ENCODE measurements around the gene BTBD1.
"Not testable (repeated sequence)": the region's sequence is repeated elsewhere in the genome, so short reads cannot be mapped to it uniquely, and the experiment has no call there.

Gene BTBD1

GRCh38 chr15:83053151-83053550 is 13.9 kb downstream of the BTBD1 start:
- no peak for DNase-seq

- DNase-seq, result no peak
These were observed 20.4 kb downstream of the BTBD1 start for GRCh38 chr15:83046558-83047127.

- DNase-seq, result no peak
These were observed 22.9 kb downstream of the BTBD1 start for GRCh38 chr15:83044156-83044555.

DNA sequence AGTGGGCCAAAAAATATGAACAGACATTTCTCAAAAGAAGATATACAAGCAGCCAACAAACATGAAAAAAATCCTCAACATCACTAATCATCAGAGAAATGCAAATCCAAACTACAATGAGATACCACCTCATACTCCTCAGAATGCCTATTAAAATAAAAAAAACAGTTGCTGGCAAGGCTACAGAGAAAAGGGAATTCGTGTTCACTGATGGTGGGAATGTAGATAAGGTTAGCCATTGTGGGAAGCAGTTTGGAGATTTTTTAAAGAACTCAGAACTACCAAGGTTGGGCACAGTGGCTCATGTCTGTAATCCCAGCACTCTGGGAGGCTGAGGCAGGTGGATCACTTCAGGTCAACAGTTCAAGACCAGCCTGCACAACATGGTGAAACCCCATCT is 27.8 kb downstream of the BTBD1 start:
- DNase-seq, result no peak

DNA sequence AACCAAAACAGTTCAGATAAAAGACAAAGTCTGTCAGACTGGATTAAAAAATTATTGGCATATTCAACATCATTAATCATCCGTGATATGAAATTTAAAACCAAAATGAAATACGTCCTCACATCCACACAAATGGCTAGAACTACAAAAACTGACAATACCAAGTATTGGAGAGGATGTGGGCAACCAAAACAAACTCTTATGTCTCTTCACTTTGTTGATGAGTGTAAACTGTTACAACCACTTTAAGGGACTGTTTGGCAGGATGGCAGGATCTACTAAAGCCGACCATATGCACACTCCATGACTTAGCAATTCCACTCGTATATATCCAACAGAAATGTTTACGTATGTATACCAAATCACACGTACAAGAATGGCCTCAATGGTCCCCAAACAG is 30.8 kb downstream of the BTBD1 start:
- no peak for DNase-seq

DNA sequence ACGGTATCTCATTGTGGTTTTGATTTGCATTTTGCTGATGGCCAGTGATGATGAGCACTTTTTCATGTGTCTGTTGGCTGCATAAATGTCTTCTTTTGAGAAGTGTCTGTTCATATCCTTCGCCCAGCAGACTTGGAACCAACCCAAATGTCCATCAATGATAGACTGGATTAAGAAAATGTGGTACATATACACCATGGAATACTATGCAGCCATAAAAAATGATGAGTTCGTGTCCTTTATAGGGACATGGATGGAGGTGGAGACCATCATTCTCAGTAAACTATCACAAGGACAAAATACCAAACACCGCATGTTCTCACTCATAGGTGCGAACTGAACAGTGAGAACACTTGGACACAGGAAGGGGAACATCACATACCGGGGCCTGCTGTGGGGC is 35.8 kb downstream of the BTBD1 start:
- not testable (repeated sequence) for DNase-seq

DNA sequence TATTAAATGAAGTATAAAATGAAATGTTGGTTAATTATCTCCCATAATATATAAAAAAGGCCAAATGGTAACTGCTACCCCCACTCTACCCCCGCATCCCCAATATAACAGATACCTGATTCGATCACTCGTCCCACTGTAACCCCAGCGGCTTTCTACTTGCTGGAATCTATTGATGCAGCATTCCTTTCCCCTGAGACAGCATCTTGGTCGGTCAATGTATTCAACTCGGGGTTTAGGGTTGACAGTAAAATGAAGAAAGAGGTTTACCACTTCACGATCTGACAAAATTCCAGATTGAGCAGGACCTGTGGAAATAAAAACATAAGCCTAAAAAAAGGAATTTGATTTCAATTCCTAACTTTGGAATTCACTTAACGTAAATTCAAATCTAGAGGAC is 37.0 kb downstream of the BTBD1 start:
- DNase-seq, result peak; percentile 4

GRCh38 chr15:83018436-83018835 is 48.6 kb downstream of the BTBD1 start:
- DNase-seq, result no peak

- no peak for DNase-seq
These were observed 50.1 kb downstream of the BTBD1 start for GRCh38 chr15:83016906-83017305.

DNA sequence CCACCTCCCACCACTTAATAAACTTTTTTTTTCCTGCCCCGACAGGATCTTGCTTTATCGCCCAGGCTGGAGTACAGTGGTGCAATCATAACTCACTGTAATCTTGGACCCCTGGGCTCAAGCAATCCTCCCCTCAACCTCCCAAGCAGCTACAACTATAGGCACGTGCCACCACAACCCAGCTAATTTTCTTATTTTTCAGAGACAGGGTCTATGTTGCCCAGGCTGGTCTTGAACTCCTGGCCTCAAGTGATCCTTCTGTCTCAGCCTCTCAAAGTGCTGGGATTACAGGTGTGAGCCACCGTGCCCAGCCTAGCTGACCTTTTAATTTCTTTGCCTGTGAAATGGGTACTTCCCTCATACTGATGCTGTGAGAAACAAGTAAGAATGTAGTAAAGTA is 51.7 kb downstream of the BTBD1 start:
- DNase-seq, result no peak

GRCh38 chr15:83014205-83014653 is 52.8 kb downstream of the BTBD1 start:
- no peak for DNase-seq

DNA sequence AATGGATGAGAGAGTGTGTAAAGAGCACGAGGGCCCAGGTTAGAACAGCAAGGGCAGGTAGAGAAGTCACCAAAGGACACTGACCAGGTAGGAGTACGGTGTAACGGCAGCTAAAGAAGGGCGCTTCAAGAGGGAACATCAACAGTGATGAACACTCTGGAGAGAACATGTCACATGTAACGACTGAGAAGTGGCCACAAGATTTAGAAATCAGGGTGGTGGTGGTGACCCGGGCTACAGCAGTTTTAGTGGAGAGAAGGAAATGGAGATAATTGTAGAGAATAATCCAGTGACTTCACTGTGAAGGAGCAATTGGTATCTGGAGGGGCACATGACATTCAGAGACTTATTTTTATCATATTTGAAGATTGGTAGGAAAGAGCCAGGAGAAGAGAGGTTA is 54.4 kb downstream of the BTBD1 start:
- no peak for DNase-seq

DNA sequence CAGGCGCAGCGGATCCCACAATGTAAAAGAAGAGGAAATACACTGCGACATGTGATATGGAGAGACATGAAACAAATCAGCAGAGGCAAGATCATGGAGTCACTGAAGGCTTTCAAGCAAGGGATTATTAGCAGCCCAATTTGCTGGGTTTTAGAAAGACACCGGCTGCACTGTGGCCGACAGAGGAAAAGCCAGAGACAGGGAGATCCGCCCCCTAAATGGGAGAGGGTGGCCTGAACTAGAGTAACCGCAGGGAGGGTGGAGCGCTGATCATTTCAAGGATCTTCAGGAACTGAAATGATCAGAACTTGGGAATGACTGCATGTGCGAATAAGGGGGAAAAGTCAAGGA is 55.0 kb downstream of the BTBD1 start:
- no peak for DNase-seq

DNA sequence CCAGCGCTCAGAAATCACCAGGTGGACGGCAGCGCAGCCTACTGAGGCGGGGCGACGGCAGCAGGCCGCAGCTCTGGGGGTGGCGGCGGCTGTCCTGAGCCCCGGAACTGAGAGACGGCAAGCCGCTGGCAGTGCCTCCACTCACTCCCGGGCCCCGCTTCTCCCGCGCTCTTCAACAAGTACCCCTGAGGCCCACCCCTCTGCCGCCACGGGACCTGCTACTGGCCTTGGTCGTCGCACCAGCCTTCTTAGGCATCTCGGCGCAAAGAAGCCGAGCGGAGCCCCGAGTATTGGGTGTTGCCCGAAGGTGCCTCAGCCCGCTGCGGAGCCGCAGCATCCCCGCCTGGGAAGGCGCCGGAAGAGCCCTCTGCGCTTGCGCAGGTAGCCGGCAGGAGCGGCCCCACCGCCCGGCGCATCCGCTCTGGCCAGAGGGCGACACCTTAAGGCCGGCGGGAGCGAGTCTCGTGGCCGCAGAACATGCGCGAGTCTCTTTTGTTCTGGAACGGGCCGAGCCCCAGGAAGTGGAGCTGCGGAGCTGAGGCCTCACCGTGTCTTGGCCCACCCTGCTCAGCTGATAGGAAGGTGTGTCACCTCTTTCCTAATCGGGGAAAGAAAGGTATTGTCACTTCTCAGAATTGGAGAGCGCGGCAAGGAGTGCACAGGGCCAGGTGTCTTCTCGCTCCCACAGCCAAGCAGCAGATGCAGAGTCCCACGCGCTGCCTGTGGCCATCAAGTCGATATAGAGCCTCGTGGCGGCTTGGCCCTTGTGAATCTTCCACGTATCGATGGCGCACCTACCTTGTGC is 55.6 kb downstream of the BTBD1 start, which contains the start of gene C15orf40:
Gene C15orf40 (minus strand): TSS at position 369 of the 805 bp plus-strand sequence. CDS start 32 bp downstream, at position 337.
- peak; percentile 61 for DNase-seq

DNA sequence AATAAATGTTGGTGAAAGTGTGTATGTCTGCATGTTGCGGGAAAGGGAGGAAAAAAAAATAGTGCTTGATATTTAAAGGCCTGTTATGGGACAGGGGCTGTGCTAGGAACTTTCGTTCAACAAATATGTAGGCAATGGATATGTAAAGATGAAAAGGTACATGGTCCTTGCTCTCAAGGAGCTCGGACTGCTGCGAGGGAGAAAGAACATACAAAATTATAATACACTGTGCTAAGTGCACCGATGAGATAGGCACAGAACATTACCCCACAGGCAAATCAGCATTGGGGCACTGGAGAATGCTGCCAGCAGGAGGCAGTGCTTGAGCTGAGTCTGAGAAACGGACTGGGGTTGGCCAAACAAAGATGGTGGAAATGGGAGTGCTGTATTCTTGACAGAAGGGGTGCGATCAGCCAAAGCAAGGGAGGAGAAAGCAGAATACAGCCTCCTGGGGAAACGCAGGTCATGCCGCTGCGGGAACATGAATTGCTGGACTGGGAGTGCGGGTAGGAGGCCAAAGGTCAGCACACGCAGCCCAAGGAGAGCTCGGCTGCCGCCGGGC is 56.3 kb downstream of the BTBD1 start:
- DNase-seq, result no peak

DNA sequence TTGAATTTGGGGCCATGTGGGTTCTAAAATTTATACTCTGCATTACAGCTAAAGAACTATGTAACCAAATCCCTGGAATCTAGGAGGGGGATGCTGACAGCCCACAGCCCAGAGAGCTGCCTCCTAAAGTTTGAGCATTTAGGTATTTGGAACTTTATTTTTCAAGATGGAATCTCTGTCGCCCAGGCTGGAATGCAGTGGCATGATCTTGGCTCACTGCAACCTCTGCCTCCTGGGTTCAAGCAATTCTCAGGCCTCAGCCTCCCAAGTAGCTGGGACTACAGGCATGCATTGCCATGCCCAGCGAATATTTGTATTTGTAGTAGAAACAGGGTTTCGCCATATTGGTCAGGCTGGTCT is 66.4 kb downstream of the BTBD1 start:
- not testable (repeated sequence) for DNase-seq

- no peak for DNase-seq
These were observed 67.0 kb downstream of the BTBD1 start for GRCh38 chr15:82999905-83000671.

GRCh38 chr15:82999426-82999825 is 67.6 kb downstream of the BTBD1 start:
- DNase-seq, result no peak

GRCh38 chr15:82995938-82996337 is 71.1 kb downstream of the BTBD1 start:
- no peak for DNase-seq

GRCh38 chr15:82995076-82995475 is 72.0 kb downstream of the BTBD1 start:
- no peak for DNase-seq

DNA sequence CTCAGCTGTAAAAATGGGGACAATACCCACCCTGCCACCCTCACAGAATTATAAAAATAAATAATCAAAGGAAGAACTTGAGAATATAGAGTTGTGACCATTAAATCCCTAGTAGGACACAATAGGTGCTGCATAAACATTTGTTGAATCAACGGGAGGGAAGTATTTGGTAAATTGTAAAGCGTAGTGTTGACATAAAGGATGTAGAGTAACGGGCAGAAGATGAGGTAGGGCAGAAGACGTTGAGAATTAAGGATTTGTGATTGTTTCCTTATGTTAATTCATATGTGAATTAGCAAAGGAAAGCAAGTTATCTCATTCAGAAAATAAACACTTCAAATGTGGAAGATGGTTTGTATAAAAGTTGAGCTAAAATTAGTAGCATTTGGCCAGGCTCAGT is 73.9 kb downstream of the BTBD1 start:
- no peak for DNase-seq

- no peak for DNase-seq
These were observed 74.5 kb downstream of the BTBD1 start for GRCh38 chr15:82992436-82992998.

DNA sequence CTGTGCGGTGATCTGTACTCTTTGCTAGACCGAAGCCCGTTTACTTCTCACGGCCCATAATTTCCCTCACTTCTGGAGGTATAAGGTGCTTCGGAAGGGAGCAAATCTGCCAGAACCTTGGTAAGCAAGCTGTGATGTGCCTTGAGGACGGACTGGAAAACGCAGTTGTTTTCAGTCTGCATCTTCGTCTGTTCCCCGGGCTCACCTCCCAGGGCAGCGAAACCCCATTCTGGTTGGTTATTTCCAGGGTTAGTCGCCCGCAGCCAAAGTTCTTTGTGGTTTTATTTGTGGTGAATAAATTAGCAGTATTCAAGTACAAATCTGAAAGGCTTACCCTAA is 80.6 kb downstream of the BTBD1 start:
- no peak for DNase-seq
